SU-DHL-6 (cell line): ENCODE data around the gene SRRM3.
"Not testable (repeated sequence)": the region's sequence is repeated elsewhere in the genome, so short reads cannot be mapped to it uniquely, and the experiment has no call there.

Source experiments
- H2AFZ ChIP-seq: fragments of 200-600 bp; sonication (generic); 2 replicates; pipeline ENCODE4 v1.6.1; 2014; ENCODE audit warnings: low read depth, mild to moderate bottlenecking, moderate library complexity, mixed read lengths, antibody characterized with exemption, low read length; ENCODE audit not compliant: severe bottlenecking
- H3F3A ChIP-seq: fragments of 200-600 bp; shearing (Covaris generic); 2 replicates; pipeline ENCODE4 v1.6.0; 2016; ENCODE audit warnings: antibody characterized with exemption, mild to moderate bottlenecking; ENCODE audit not compliant: insufficient read depth
- H3K27ac ChIP-seq: fragments of 200-600 bp; sonication (generic); 2 replicates; pipeline ENCODE4 v1.5.1; 2016; ENCODE audit warnings: low read depth, mild to moderate bottlenecking, low read length, moderate library complexity, mixed read lengths
- H3K27me3 ChIP-seq: fragments of 200-600 bp; sonication (generic), shearing (Covaris generic); 2 replicates; pipeline ENCODE4 v1.6.0; 2014; ENCODE audit warnings: mild to moderate bottlenecking, low read length
- H3K36me3 ChIP-seq: fragments of 200-600 bp; sonication (generic); 2 replicates; pipeline ENCODE4 v1.6.1; 2014; ENCODE audit warnings: mild to moderate bottlenecking, low read length, mixed read lengths
- H3K4me2 ChIP-seq: fragments of 300-600, 200-600 bp; shearing (Covaris generic), sonication (generic); 2 replicates; pipeline ENCODE4 v1.6.0; 2014; ENCODE audit warnings: low read length, low read depth, mild to moderate bottlenecking; ENCODE audit not compliant: poor library complexity, severe bottlenecking
- H3K4me3 ChIP-seq: fragments of 200-600 bp; sonication (generic); 2 replicates; pipeline ENCODE4 v1.5.1; 2014; ENCODE audit warnings: antibody characterized with exemption, low read length, mild to moderate bottlenecking, mixed read lengths; ENCODE audit not compliant: insufficient read depth, poor library complexity, severe bottlenecking
- H3K79me2 ChIP-seq: fragments of 200-600 bp; sonication (generic); 2 replicates; pipeline ENCODE4 v1.6.1; 2014; ENCODE audit warnings: mild to moderate bottlenecking, low read length, moderate library complexity; ENCODE audit not compliant: insufficient read depth
- H3K9ac ChIP-seq: fragments of 200-600 bp; sonication (generic); 2 replicates; pipeline ENCODE4 v1.7.0; 2014; ENCODE audit warnings: mild to moderate bottlenecking, low read length
- H3K9me2 ChIP-seq: fragments of 200-600 bp; sonication (generic); replicated peaks from 2 replicates; pipeline ENCODE4 v1.6.1; 2014; ENCODE audit warnings: low read length; ENCODE audit not compliant: insufficient read depth
- H3K9me3 ChIP-seq: fragments of 200-600 bp; sonication (generic); 2 replicates; pipeline ENCODE4 v1.6.1; 2014; ENCODE audit warnings: low read length, mixed read lengths; ENCODE audit not compliant: insufficient read depth
- H4K20me1 ChIP-seq: fragments of 200-600 bp; sonication (generic); 2 replicates; pipeline ENCODE4 v1.6.1; 2014; ENCODE audit warnings: low read depth, mild to moderate bottlenecking, antibody characterized with exemption, low read length, moderate library complexity, mixed read lengths
- CTCF ChIP-seq: fragments of 200-600 bp; sonication (generic); IDR thresholded peaks from one replicate; pipeline ENCODE4 v1.5.1; 2017; ENCODE audit warnings: antibody characterized with exemption, mild to moderate bottlenecking, low read length, moderate library complexity; ENCODE audit not compliant: insufficient read depth, poor library complexity, severe bottlenecking
- EZH2phosphoT487 ChIP-seq: fragments of 200-600 bp; sonication (generic), shearing (Covaris generic); conservative IDR thresholded peaks from 2 replicates; pipeline ENCODE4 v1.6.1; 2018; ENCODE audit warnings: mild to moderate bottlenecking, antibody characterized with exemption, low read length, moderate library complexity, mixed read lengths

SRRM3 gene

GRCh38 chr7:76165973-76166403 lies 35.7 kb upstream of the SRRM3 start:
- H3K9me3 ChIP-seq: no peaks in the 10 kb centered on the region
- H3K27me3 ChIP-seq: no peaks in the 10 kb centered on the region
- H3F3A ChIP-seq: no peaks in the 10 kb centered on the region
- no peaks in the 10 kb centered on the region for H3K9me2 ChIP-seq
- H3K79me2 ChIP-seq: no peaks in the 10 kb centered on the region
- no peak overlapping the region for H3K9ac ChIP-seq
- no peak overlapping the region for H2AFZ ChIP-seq
- TF ChIP-seq EZH2phosphoT487 (no peak), CTCF (no peak)
- H3K36me3 ChIP-seq: no peaks in the 10 kb centered on the region
- H3K4me3 ChIP-seq: no peak overlapping the region
- no peak overlapping the region for H3K27ac ChIP-seq
- H3K4me2 ChIP-seq: no peak overlapping the region
- no peaks in the 10 kb centered on the region for H4K20me1 ChIP-seq

- Histone ChIP-seq H3K9me3 (no peaks in the 10 kb centered on the region), H3K79me2 (no peaks in the 10 kb centered on the region), H3K9ac (no peak overlapping the region), H3K36me3 (no peaks in the 10 kb centered on the region), H3K4me3 (no peak overlapping the region), H3K27ac (no peak overlapping the region), H3K9me2 (no peaks in the 10 kb centered on the region), H2AFZ (no peak overlapping the region), H3K27me3 (no peaks in the 10 kb centered on the region), H3K4me2 (no peak overlapping the region), H4K20me1 (no peaks in the 10 kb centered on the region), H3F3A (no peaks in the 10 kb centered on the region)
- TF ChIP-seq CTCF (no peak), EZH2phosphoT487 (no peak)
Observed at GRCh38 chr7:76166404-76167255, 35.1 kb upstream of the SRRM3 start.

GRCh38 chr7:76173566-76174205 lies 28.0 kb upstream of the SRRM3 start:
- no peak overlapping the region for H3K9ac ChIP-seq
- no peaks in the 10 kb centered on the region for H3K36me3 ChIP-seq
- TF ChIP-seq EZH2phosphoT487 (no peak), CTCF (no peak)
- H3K9me2 ChIP-seq: no peaks in the 10 kb centered on the region
- no peaks in the 10 kb centered on the region for H3K9me3 ChIP-seq
- no peaks in the 10 kb centered on the region for H3F3A ChIP-seq
- no peak overlapping the region for H2AFZ ChIP-seq
- H3K27me3 ChIP-seq: no peaks in the 10 kb centered on the region
- no peak overlapping the region for H3K27ac ChIP-seq
- H3K79me2 ChIP-seq: no peaks in the 10 kb centered on the region
- H4K20me1 ChIP-seq: no peaks in the 10 kb centered on the region
- H3K4me3 ChIP-seq: no peak overlapping the region
- H3K4me2 ChIP-seq: no peak overlapping the region

- not testable (repeated sequence) for H3K79me2 ChIP-seq, H3K4me3 ChIP-seq, H3F3A ChIP-seq, H4K20me1 ChIP-seq, H3K9ac ChIP-seq, H3K36me3 ChIP-seq, H3K9me2 ChIP-seq, H3K27ac ChIP-seq, H2AFZ ChIP-seq, H3K4me2 ChIP-seq, H3K27me3 ChIP-seq, H3K9me3 ChIP-seq
Observed at GRCh38 chr7:76176951-76177350, 24.7 kb upstream of the SRRM3 start.
